OCI-LY3 (cell line): Measurements from ENCODE around the gene NFIC.
"Not testable (repeated sequence)": the region's sequence is repeated elsewhere in the genome, so short reads cannot be mapped to it uniquely, and the experiment has no call there.

Experiments used
- H2AFZ ChIP-seq: fragments of 200-600, 300-600 bp; shearing (Covaris generic); 2 replicates; pipeline ENCODE4 v1.6.0; 2014; ENCODE audit warnings: antibody characterized with exemption, low read depth, low read length
- H3K27ac ChIP-seq: fragments of 200-600, 300-600 bp; sonication (generic); 2 replicates; pipeline ENCODE4 v1.5.1; 2014; ENCODE audit warnings: mild to moderate bottlenecking, low read length, moderate library complexity, mixed read lengths
- H3K27me3 ChIP-seq: fragments of 200-600, 300-600 bp; sonication (generic); 2 replicates; pipeline ENCODE4 v1.6.1; 2014; ENCODE audit warnings: low read depth, low read length, mixed read lengths
- H3K36me3 ChIP-seq: fragments of 200-600, 300-600 bp; sonication (generic); replicated peaks from 2 replicates; pipeline ENCODE3; 2014; ENCODE audit warnings: low read depth, low read length, mixed read lengths
- H3K4me1 ChIP-seq: fragments of 300-600, 200-600 bp; sonication (generic); 2 replicates; pipeline ENCODE4 v1.6.1; 2014; ENCODE audit warnings: low read length, mixed read lengths
- H3K4me2 ChIP-seq: fragments of 200-600, 300-600 bp; sonication (generic); 2 replicates; pipeline ENCODE4 v1.6.1; 2014; ENCODE audit warnings: low read length, mixed read lengths
- H3K4me3 ChIP-seq: fragments of 300-600, 200-600 bp; sonication (generic); 2 replicates; pipeline ENCODE4 v1.5.1; 2014; ENCODE audit warnings: antibody characterized with exemption, mild to moderate bottlenecking, low read length, moderate library complexity
- H3K79me2 ChIP-seq: fragments of 300-600, 200-600 bp; shearing (Covaris generic); 2 replicates; pipeline ENCODE4 v1.6.1; 2014; ENCODE audit warnings: mild to moderate bottlenecking, low read length, mixed read lengths
- H3K9ac ChIP-seq: fragments of 300-600, 200-600 bp; shearing (Covaris generic); 2 replicates; pipeline ENCODE4 v1.6.0; 2014; ENCODE audit warnings: mild to moderate bottlenecking, low read length, moderate library complexity
- H3K9me3 ChIP-seq: fragments of 200-600, 300-600 bp; shearing (Covaris generic); 2 replicates; pipeline ENCODE4 v1.6.1; 2014; ENCODE audit warnings: low read length, mixed read lengths; ENCODE audit not compliant: insufficient read depth
- H4K20me1 ChIP-seq: fragments of 200-600, 300-600 bp; sonication (generic); 2 replicates; pipeline ENCODE4 v1.6.1; 2016; ENCODE audit warnings: low read length, mixed read lengths; ENCODE audit not compliant: insufficient read depth
- EZH2phosphoT487 ChIP-seq: fragments of 200-600 bp; shearing (Covaris generic); IDR thresholded peaks from 2 replicates; pipeline ENCODE4 v1.6.1; 2018; ENCODE audit warnings: antibody characterized with exemption, mixed run types, low read depth
- TF ChIP-seq, protein P1 (sequence below): fragments of 200-600, 300-600 bp; sonication (generic); IDR thresholded peaks from 2 replicates; pipeline ENCODE4 v1.5.1; 2014; ENCODE audit warnings: antibody characterized with exemption, low read length, low read depth

The NFIC gene

GRCh38 chr19:3398900-3399278 is 32.5 kb downstream of the NFIC start:
- Histone ChIP-seq H3K27me3 (no peaks in the 10 kb centered on the region), H2AFZ (no peak overlapping the region), H3K4me1 (peaks cover 3% of the 10 kb centered on the region; the same call in 1 of the 2 replicates), H4K20me1 (peaks cover 63% of the 10 kb centered on the region), H3K79me2 (peaks cover 91% of the 10 kb centered on the region), H3K9ac (no peak overlapping the region), H3K27ac (no peak overlapping the region), H3K9me3 (no peaks in the 10 kb centered on the region), H3K36me3 (peaks cover 33% of the 10 kb centered on the region), H3K4me3 (no peak overlapping the region), H3K4me2 (no peak overlapping the region)
- TF ChIP-seq, protein P1, sequence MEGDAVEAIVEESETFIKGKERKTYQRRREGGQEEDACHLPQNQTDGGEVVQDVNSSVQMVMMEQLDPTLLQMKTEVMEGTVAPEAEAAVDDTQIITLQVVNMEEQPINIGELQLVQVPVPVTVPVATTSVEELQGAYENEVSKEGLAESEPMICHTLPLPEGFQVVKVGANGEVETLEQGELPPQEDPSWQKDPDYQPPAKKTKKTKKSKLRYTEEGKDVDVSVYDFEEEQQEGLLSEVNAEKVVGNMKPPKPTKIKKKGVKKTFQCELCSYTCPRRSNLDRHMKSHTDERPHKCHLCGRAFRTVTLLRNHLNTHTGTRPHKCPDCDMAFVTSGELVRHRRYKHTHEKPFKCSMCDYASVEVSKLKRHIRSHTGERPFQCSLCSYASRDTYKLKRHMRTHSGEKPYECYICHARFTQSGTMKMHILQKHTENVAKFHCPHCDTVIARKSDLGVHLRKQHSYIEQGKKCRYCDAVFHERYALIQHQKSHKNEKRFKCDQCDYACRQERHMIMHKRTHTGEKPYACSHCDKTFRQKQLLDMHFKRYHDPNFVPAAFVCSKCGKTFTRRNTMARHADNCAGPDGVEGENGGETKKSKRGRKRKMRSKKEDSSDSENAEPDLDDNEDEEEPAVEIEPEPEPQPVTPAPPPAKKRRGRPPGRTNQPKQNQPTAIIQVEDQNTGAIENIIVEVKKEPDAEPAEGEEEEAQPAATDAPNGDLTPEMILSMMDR, result no peak
- no peak for TF ChIP-seq EZH2phosphoT487

- H3K9me3 ChIP-seq, H3K4me3 ChIP-seq, H3K4me2 ChIP-seq, H3K9ac ChIP-seq, H3K4me1 ChIP-seq, H3K27ac ChIP-seq, H3K27me3 ChIP-seq, H2AFZ ChIP-seq: not testable (repeated sequence)
- peaks cover 92% of the 10 kb centered on the region for H3K79me2 ChIP-seq
- peaks cover 66% of the 10 kb centered on the region for H4K20me1 ChIP-seq
- H3K36me3 ChIP-seq, result peaks cover 33% of the 10 kb centered on the region
These were observed 32.9 kb downstream of the NFIC start for GRCh38 chr19:3399311-3399710.

DNA sequence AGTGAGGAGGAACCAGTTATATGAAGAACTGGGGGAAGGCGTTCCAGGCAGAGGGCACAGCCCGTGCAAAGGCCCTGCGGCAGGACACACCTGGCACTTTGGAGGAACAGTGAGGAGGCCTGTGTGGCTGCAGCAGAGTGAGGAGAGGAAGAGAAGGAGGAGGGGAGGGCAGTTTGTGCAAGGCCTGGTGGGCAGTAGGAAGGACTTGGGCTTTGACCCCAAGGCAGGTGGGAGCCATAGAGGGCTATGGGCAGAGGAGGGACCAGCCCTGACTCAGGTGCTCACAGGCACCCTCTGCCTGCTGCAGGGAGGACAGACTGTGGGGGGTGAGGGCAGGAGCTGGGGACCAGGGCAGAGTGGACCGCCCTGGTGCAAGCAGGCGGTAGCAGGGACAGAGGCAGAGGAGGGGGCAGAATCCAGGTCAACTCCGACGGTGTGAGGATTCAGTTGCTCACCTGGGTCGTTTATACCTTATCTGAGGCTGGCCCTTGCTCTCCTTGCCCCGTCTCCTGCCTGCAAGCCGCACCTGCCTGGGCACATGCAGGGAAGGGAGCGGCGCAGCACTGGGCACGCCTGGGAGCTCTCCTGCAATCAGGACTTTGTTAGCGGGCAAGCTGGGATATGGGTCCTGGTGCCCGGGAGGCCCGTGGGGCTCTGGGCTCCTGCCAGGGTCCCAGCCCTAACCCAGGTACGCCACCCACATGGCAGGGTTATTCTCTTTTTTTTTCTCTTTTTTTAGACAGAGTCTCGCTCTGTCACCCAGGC is 34.8 kb downstream of the NFIC start:
- H4K20me1 ChIP-seq, result peaks cover 61% of the 10 kb centered on the region
- H3K27me3 ChIP-seq, result no peaks in the 10 kb centered on the region

DNA sequence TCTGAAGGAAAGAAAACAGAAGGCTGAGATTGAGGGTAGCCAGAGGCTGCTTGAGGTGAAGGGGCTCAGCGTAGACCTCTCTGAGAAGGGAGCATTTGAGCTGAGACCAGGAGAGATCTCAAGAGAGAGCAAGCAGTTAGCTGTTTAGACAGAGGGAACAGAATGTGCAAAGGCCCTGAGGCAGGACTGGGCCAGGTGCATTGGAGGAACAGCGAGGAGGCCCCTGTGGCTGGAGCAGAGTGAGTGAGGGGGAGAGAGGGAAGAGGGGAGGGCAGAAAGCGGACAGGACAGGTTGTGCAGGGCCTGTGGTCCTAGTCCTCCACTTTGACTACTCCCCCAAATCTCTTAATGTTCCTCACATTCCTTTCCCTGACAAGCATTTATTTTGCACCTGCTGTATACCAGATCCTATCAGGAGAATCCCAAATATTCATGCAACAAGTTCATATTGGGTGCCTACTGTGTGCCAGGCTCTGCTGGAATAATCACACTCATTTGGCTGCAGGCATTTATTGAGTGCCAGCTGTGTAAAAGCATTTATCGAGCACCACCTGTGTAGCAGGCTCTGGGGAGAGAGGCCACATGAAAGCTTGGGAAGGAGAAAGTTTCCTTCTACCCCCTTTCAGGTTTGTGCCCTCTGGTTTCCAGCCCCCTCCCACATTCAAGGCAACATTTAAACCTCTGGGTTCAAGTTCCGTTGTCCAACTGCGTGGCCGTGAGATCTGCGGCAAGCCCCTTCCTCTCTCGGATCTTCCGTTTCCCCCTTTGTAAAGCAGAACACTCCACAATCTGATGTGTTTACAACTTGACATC is 36.5 kb downstream of the NFIC start:
- Histone ChIP-seq H3K9me3 (no peaks in the 10 kb centered on the region), H3K4me2 (no peak overlapping the region), H3K27me3 (no peaks in the 10 kb centered on the region), H4K20me1 (peaks cover 57% of the 10 kb centered on the region), H3K4me1 (peaks cover 3% of the 10 kb centered on the region; the same call in 1 of the 2 replicates), H3K79me2 (peaks cover 88% of the 10 kb centered on the region), H3K27ac (no peak overlapping the region), H2AFZ (no peak overlapping the region), H3K9ac (no peak overlapping the region), H3K36me3 (peaks cover 25% of the 10 kb centered on the region), H3K4me3 (no peak overlapping the region)
- TF ChIP-seq, protein P1, result no peak
- no peak for TF ChIP-seq EZH2phosphoT487

More for the DNA sequence above, 34.8 kb downstream of the NFIC start:
- Histone ChIP-seq H3K9ac (no peak overlapping the region), H3K9me3 (no peaks in the 10 kb centered on the region), H3K4me1 (peaks cover 3% of the 10 kb centered on the region; the same call in 1 of the 2 replicates), H2AFZ (no peak overlapping the region), H3K4me3 (no peak overlapping the region), H3K4me2 (no peak overlapping the region), H3K27ac (no peak overlapping the region), H3K79me2 (peaks cover 89% of the 10 kb centered on the region), H3K36me3 (peaks cover 27% of the 10 kb centered on the region)
- no peak for TF ChIP-seq EZH2phosphoT487
- TF ChIP-seq, protein P1, result no peak
